ENCODE data around the gene ARHGAP23.
"Not testable (repeated sequence)": the region's sequence is repeated elsewhere in the genome, so short reads cannot be mapped to it uniquely, and the experiment has no call there.

DNA sequence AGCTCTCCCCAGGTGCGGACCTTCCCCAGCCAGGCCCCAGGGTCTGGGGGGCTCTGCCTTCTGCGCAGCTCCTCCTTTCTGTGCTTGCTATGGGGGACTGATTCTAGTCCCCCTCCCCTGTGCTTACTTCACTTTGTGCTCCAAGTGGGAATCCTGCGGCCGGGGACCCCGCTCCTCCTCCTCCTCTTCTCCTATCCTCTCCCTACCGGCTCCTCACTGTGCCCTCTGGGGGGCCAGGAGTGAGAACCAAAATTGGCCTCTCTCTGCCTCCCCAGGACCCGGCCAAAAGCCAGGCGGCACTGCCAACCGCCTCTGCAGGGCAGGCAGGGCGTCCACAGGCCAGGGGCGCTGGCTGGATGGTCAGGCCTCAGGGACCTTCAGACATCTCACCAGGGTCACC lies 103.5 kb downstream of the ARHGAP23 start:
- TF ChIP-seq, protein P1, sequence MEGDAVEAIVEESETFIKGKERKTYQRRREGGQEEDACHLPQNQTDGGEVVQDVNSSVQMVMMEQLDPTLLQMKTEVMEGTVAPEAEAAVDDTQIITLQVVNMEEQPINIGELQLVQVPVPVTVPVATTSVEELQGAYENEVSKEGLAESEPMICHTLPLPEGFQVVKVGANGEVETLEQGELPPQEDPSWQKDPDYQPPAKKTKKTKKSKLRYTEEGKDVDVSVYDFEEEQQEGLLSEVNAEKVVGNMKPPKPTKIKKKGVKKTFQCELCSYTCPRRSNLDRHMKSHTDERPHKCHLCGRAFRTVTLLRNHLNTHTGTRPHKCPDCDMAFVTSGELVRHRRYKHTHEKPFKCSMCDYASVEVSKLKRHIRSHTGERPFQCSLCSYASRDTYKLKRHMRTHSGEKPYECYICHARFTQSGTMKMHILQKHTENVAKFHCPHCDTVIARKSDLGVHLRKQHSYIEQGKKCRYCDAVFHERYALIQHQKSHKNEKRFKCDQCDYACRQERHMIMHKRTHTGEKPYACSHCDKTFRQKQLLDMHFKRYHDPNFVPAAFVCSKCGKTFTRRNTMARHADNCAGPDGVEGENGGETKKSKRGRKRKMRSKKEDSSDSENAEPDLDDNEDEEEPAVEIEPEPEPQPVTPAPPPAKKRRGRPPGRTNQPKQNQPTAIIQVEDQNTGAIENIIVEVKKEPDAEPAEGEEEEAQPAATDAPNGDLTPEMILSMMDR (conservative IDR thresholded peaks at IDR 0.05 in 1 of 2, IDR thresholded peaks at IDR 0.05 in 1 of 2; ENCODE audit: low read depth in 1 of 2, low read length in 2 of 2): not testable (repeated sequence)
- TF ChIP-seq EZH2 (IDR thresholded peaks at IDR 0.05; ENCODE audit: low read length, missing control alignments): not testable (repeated sequence)
